Measurements from ENCODE around the gene GPSM3.

- no peak for TF ChIP-seq CTCF (IDR thresholded peaks at IDR 0.05)
- no peak for TF ChIP-seq ZFX (IDR thresholded peaks at IDR 0.05; ENCODE audit: borderline replicate concordance)
Measured at GRCh38 chr6:32153564-32154513, 38.6 kb downstream of the GPSM3 start, which contains the start of gene PPT2.
